Uterus (tissue), 2 donors: ENCODE measurements around the gene FUBP1.

ENCODE experiments used
- POLR2A ChIP-seq, 2 donors: fragments of 450-650 bp; IDR thresholded peaks; one replicate each; pipeline ENCODE4 v1.6.1; 2016; ENCODE audit warnings: antibody characterized with exemption in 2 of 2, mild to moderate bottlenecking in 1 of 2, moderate library complexity in 1 of 2
- TF ChIP-seq, protein P1 (sequence below), 4 experiments: fragments of 200-600 bp in 2 of 4; fragments of 450-650 bp in 2 of 4; sonication (generic) in 2 of 4; IDR thresholded peaks; one replicate each; pipeline ENCODE4 v1.5.1; 2016 to 2019; ENCODE audit warnings: antibody characterized with exemption in 4 of 4, mild to moderate bottlenecking in 2 of 4, moderate library complexity in 1 of 4

DNA sequence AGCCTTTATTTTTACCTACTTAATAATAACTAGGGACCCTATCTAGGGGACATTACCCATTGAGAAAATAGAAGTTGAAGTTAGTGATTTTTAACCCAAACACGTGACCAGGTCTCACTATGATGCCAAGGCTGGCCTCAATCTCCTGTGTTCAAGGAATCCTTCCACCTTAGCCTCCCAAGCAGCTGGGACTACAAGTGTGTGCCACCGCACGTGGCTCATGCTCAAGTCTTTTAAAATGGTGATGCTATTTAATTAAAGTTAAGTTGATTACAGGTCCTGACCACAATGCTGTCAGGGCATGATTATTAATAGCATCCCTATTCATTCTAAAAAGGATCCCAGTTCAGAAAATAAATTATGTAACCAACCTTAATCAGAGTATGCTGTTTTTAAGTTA is 25.0 kb downstream of the FUBP1 start:
- TF ChIP-seq, protein P1, sequence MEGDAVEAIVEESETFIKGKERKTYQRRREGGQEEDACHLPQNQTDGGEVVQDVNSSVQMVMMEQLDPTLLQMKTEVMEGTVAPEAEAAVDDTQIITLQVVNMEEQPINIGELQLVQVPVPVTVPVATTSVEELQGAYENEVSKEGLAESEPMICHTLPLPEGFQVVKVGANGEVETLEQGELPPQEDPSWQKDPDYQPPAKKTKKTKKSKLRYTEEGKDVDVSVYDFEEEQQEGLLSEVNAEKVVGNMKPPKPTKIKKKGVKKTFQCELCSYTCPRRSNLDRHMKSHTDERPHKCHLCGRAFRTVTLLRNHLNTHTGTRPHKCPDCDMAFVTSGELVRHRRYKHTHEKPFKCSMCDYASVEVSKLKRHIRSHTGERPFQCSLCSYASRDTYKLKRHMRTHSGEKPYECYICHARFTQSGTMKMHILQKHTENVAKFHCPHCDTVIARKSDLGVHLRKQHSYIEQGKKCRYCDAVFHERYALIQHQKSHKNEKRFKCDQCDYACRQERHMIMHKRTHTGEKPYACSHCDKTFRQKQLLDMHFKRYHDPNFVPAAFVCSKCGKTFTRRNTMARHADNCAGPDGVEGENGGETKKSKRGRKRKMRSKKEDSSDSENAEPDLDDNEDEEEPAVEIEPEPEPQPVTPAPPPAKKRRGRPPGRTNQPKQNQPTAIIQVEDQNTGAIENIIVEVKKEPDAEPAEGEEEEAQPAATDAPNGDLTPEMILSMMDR (IDR thresholded peaks at IDR 0.05) = no peak
- no peak for TF ChIP-seq POLR2A (IDR thresholded peaks at IDR 0.05)
